ENCODE data around the gene HEMK1.

DNA sequence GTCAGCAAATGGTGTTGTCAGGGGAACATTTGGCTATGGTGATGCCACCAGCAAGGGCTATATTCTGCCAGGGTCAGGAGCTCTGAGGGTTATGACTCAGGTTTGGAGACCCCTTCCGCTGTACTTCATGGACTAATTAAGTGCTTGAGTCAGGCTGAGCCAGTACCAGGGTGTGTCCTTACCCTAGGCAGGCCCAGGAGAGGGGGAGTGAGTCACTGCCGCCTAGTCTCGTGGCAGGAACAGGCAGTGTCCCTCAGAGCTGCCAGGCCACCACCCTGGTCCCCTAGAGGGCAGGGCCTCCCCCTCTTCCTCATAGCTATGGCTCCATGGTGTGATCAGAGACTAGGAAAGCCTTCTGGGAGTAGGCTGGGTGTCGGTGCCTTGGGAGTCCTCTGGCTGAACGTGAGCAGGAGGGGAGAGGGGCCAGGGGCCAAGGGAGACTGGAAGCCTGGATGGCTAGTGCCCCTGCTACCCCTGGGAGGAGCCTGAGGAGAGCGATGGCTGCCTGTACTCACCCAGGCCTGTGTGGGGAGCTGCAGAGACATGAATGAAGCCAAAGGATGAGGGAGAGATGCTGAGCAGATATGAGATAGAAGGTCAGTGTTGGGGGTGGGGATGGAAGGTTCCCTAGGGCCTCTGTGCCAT, 58.2 kb downstream of the HEMK1 start:
- TF ChIP-seq, protein P1, sequence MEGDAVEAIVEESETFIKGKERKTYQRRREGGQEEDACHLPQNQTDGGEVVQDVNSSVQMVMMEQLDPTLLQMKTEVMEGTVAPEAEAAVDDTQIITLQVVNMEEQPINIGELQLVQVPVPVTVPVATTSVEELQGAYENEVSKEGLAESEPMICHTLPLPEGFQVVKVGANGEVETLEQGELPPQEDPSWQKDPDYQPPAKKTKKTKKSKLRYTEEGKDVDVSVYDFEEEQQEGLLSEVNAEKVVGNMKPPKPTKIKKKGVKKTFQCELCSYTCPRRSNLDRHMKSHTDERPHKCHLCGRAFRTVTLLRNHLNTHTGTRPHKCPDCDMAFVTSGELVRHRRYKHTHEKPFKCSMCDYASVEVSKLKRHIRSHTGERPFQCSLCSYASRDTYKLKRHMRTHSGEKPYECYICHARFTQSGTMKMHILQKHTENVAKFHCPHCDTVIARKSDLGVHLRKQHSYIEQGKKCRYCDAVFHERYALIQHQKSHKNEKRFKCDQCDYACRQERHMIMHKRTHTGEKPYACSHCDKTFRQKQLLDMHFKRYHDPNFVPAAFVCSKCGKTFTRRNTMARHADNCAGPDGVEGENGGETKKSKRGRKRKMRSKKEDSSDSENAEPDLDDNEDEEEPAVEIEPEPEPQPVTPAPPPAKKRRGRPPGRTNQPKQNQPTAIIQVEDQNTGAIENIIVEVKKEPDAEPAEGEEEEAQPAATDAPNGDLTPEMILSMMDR (conservative IDR thresholded peaks at IDR 0.05 in 1 of 2, IDR thresholded peaks at IDR 0.05 in 1 of 2; ENCODE audit: extremely low read depth in 1 of 2, insufficient read depth in 1 of 2, low read depth in 1 of 2, low read length in 2 of 2): peak; percentile 55 to 59
- TF ChIP-seq EZH2 (IDR thresholded peaks at IDR 0.05; ENCODE audit: borderline replicate concordance, low read length): no peak
